HG03095 (cell line): Measurements from ENCODE around the gene DUSP14.

Experiments
- ATAC-seq: cut with Tn5 transposase; IDR thresholded peaks from one replicate; pipeline ENCODE4 v1.9.1; 2021; ENCODE audit warnings: moderate library complexity; ENCODE audit not compliant: unreplicated experiment

DUSP14 gene

DNA sequence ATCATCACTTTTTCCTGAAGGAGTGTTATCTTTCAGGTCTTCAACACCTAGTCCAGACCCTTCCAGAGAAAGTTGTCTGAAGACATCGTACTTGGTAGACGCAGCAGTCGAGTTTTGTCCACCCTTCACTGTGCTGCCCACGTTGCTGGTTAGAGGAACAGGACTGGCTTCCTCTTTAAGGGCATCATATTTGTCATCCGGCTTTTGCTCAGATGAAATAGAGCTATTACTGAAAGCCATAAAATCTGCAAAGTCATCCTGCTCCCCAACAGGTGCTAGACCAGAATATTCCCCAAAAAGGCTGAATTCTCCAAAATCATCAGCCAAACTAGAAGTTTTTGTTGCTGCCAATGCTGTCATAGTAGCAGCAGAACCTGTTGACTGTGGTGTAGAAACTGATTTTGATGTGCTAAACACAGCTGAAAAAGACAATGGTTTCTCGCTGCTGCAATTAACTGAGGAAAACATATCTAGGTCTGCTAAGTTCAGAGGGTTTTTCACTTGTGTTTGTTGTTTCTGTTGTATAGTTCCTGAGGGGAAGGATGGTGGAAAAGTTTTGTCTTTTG is 63.8 kb downstream of the DUSP14 start:
- no peak for ATAC-seq

DNA sequence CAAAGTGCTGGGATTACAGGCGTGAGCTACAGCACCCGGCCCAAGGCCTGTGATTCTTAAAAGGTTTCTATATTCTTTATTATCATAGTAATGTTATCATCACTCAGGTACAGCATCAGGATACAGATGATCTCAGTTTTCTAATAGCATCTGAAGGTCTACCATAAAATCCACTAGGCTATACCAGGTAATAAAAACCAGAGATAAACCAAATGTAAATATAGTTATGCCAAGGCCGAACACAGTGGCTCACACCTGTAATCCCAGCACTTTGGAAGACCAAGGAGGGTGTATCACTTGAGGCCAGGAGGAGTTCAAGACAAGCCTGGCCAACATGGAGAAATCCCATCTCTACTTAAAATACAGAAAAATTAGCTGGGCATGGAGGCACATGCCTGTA is 65.7 kb downstream of the DUSP14 start:
- ATAC-seq = no peak

DNA sequence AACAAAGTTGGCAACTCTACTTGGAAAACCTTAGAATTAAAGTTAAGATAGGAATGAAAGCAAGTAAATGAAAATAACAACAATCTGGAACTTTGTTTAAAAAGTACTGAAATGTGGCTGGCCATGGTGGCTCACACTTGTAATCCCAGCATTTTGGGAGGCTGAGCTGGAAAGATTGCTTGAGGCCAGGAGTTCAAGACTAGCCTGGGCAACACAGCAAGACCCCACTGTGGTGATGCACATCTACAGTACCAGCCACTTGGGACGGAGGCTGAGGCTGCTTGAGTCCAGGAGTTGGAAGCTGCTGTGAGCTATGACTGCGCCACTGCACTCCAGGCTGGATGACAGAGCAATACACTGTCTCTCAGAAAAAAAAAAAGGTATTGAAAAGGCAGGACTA is 67.8 kb downstream of the DUSP14 start:
- no peak for ATAC-seq

DNA sequence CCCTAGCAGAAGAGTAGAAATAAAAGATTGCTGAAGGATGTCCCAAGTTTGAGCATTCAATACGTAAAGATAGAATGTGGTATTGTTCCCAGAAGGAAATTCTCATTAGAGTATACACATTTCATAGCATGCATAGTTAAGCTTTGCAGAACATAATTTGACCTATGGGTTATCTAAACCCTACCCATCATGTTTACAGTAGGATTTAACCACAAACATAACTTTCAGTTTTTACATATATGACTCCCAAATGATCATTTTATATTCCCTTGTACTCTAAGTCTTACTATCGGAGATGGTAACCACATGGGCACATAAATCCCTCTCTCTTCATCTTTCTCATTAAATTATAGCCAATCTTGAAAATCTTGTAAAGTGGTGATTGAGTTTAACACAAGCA is 68.6 kb downstream of the DUSP14 start:
- ATAC-seq = no peak

DNA sequence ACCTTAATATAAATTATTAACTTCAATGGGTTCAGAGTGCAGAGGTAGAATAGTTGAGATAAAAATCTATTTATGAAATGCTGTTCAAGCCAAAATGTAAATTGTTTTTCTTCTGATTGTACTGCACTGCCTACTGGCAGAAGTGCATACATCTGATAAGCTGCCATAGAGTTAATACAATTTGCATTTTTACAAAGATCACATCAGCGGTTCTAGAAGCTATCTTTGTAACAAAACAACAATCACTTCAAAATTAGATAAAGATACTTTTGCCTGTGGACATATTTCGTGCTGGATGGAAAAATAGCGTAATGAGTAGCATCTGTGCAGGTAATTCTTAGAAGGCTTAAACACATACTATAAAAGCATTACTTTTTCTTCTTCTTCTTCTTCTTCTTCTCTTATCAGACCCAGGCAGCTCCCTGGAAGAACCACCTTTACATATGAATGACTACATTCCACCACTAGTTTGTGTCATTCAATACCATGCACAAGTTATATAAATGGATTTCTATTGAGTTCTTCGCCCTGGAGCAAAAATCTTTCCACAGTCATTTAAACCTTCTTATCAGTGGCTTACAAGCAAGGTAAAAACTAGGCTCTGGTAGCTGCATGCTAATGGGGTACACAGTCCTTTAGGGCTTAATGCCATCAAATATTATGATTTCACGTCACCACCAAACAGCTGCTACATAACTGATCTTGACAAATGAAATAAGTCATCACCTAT is 72.5 kb downstream of the DUSP14 start:
- no peak for ATAC-seq
